ENCODE measurements around the gene ZNF844. TPM values are rescaled to one million over a fixed set of nuclear protein-coding genes. Genes with fewer than 3 reads are reported as not detected.

Gene ZNF844
- total RNA-seq, 2 experiments from 2014 or later = 22.2 to 23.7 TPM

- no peak for TF ChIP-seq CTCF (IDR thresholded peaks at IDR 0.05)
- H3K4me3 ChIP-seq (ENCODE audit: low read length) = no peak overlapping the region
- ATAC-seq (ENCODE audit: poor library complexity) = no peak
- peaks cover 13% of the 10 kb centered on the region for H3K36me3 Mint-ChIP-seq (ENCODE audit: low read depth)
- no peaks in the 10 kb centered on the region for H3K4me1 ChIP-seq (ENCODE audit: insufficient read depth, low read length)
- no peak for DNase-seq
- H3K27ac Mint-ChIP-seq = no peak overlapping the region
- ChIA-PET POLR2A (no interaction called here), CTCF (no interaction called here)
- H3K27me3 ChIP-seq (ENCODE audit: control insufficient read depth in 1 of 2, insufficient read depth in 2 of 2, low read length in 2 of 2) = no peaks in the 10 kb centered on the region
- H3K9me3 Mint-ChIP-seq = peaks cover 3% of the 10 kb centered on the region
- intact Hi-C loops (cut with DNase I, micrococcal nuclease) = no loop called here
- H3K36me3 ChIP-seq (ENCODE audit: insufficient read depth, low read length) = no peaks in the 10 kb centered on the region
- H3K27ac ChIP-seq (ENCODE audit: low read depth in 1 of 2, low read length in 2 of 2) = no peak overlapping the region
- no peaks in the 10 kb centered on the region for H3K27me3 Mint-ChIP-seq
- H3K4me1 Mint-ChIP-seq (ENCODE audit: low read depth) = no peaks in the 10 kb centered on the region
- H3K9me3 ChIP-seq (ENCODE audit: control insufficient read depth in 1 of 2, insufficient read depth in 1 of 2, low read length in 2 of 2) = peaks cover 0 to 19% of the 10 kb centered on the region in 2 experiments
- H3K4me3 Mint-ChIP-seq = no peak overlapping the region
Observed at GRCh38 chr19:12112701-12113100, 48.2 kb downstream of the ZNF844 start.

GRCh38 chr19:12113121-12113520 lies 48.6 kb downstream of the ZNF844 start:
- H3K9me3 ChIP-seq (ENCODE audit: control insufficient read depth in 1 of 2, insufficient read depth in 1 of 2, low read length in 2 of 2) = peaks cover 0 to 20% of the 10 kb centered on the region in 2 experiments
- no peak overlapping the region for H3K4me3 ChIP-seq (ENCODE audit: low read length)
- H3K4me3 Mint-ChIP-seq = no peak overlapping the region
- no peak for TF ChIP-seq CTCF (IDR thresholded peaks at IDR 0.05)
- no peaks in the 10 kb centered on the region for H3K27me3 ChIP-seq (ENCODE audit: control insufficient read depth in 1 of 2, insufficient read depth in 2 of 2, low read length in 2 of 2)
- CTCF ChIA-PET = no interaction called here
- no peaks in the 10 kb centered on the region for H3K4me1 Mint-ChIP-seq (ENCODE audit: low read depth)
- no peak overlapping the region for H3K27ac ChIP-seq (ENCODE audit: low read depth in 1 of 2, low read length in 2 of 2)
- POLR2A ChIA-PET = no interaction called here
- no peak for ATAC-seq (ENCODE audit: poor library complexity)
- no peak overlapping the region for H3K27ac Mint-ChIP-seq
- peaks cover 3% of the 10 kb centered on the region for H3K9me3 Mint-ChIP-seq
- no peak for DNase-seq
- no peaks in the 10 kb centered on the region for H3K4me1 ChIP-seq (ENCODE audit: insufficient read depth, low read length)
- intact Hi-C loops (cut with DNase I, micrococcal nuclease) = no loop called here
- H3K36me3 ChIP-seq (ENCODE audit: insufficient read depth, low read length) = no peaks in the 10 kb centered on the region
- H3K36me3 Mint-ChIP-seq (ENCODE audit: low read depth) = peaks cover 13% of the 10 kb centered on the region
- H3K27me3 Mint-ChIP-seq = no peaks in the 10 kb centered on the region

GRCh38 chr19:12117201-12117970 lies 52.9 kb downstream of the ZNF844 start:
- Histone ChIP-seq H3K9me3 (ENCODE audit: control insufficient read depth in 1 of 2, insufficient read depth in 1 of 2, low read length in 2 of 2) (peaks cover 0 to 20% of the 10 kb centered on the region in 2 experiments), H3K4me1 (ENCODE audit: insufficient read depth, low read length) (no peaks in the 10 kb centered on the region), H3K4me3 (ENCODE audit: low read length) (no peak overlapping the region), H3K27me3 (ENCODE audit: control insufficient read depth in 1 of 2, insufficient read depth in 2 of 2, low read length in 2 of 2) (no peaks in the 10 kb centered on the region), H3K27ac (ENCODE audit: low read depth in 1 of 2, low read length in 2 of 2) (no peak overlapping the region), H3K36me3 (ENCODE audit: insufficient read depth, low read length) (no peaks in the 10 kb centered on the region)
- Mint-ChIP-seq H3K4me3 (no peak overlapping the region), H3K27ac (no peak overlapping the region), H3K36me3 (ENCODE audit: low read depth) (peaks cover 7% of the 10 kb centered on the region), H3K9me3 (no peaks in the 10 kb centered on the region), H3K27me3 (no peaks in the 10 kb centered on the region), H3K4me1 (ENCODE audit: low read depth) (no peaks in the 10 kb centered on the region)
- DNase-seq = no peak
- ChIA-PET CTCF (interaction anchor here (0.7 kb wide), 1 partner anchor 10 kb away, joined by 3 read pairs; no protein-coding TSS in a partner anchor), POLR2A (no interaction called here)
- no peak for ATAC-seq (ENCODE audit: poor library complexity)
- intact Hi-C loops (cut with DNase I, micrococcal nuclease) = no loop called here
- TF ChIP-seq CTCF (IDR thresholded peaks at IDR 0.05) = no peak
